Suppressor macrophage (primary cell): Measurements from ENCODE around the gene CLIC4.
"Not testable (repeated sequence)": the region's sequence is repeated elsewhere in the genome, so short reads cannot be mapped to it uniquely, and the experiment has no call there.

ENCODE experiments used
- DNase-seq, 4 experiments: peaks; one replicate each; pipeline ENCODE4 v3.0.0-alpha.2; 2020 to 2022

Gene CLIC4

GRCh38 chr1:24878775-24879742 is 133.8 kb downstream of the CLIC4 start:
- no peak for DNase-seq

- DNase-seq = no peak
Measured at GRCh38 chr1:24881034-24881433, 135.8 kb downstream of the CLIC4 start.

GRCh38 chr1:24884751-24885150 is 139.5 kb downstream of the CLIC4 start:
- DNase-seq = no peak

DNA sequence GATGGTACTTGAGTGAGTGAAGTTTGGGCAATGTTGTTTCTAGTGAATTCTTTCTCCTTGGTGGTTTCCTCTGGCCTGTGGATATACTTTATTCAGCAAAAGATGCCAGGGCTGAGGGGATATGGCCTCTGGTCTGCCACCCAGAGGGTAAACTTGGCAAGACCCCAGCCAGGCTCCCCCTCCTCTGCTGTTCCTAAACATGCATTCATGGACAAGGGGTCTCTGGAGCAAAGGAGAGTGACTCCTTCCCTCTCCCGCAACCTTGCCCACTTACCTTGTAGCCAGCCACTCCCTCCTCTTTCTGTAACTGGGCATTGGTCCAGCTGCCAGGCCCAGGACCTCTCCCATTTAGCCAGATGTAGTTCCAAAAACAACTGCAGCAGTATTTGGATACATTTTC is 141.0 kb downstream of the CLIC4 start:
- no peak for DNase-seq

GRCh38 chr1:24888061-24888970 is 143.1 kb downstream of the CLIC4 start:
- no peak for DNase-seq

- DNase-seq = no peak
Measured at GRCh38 chr1:24888971-24889676, 143.9 kb downstream of the CLIC4 start.

GRCh38 chr1:24890887-24891286 is 145.6 kb downstream of the CLIC4 start:
- DNase-seq = peak in 3 of 4 experiments; percentile 31 to 46 (median 41)

DNA sequence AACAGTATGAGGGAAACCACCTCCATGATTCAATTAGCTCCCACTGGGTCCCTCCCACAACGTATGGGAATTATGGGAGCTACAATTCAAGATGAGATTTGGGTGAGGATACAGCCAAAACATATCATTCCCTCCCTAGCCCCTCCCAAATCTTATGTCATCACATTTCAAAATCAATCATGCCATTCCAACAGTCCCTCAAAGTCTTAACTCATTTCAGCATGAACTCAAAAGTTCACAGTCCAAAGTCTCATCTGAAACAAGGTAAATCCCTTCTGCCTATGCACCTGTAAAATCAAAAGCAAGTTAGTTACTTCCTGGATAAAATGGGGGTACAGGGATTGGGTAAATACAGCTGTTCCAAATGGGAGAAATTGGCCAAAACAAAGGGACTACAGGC is 146.1 kb downstream of the CLIC4 start:
- DNase-seq = not testable (repeated sequence)

DNA sequence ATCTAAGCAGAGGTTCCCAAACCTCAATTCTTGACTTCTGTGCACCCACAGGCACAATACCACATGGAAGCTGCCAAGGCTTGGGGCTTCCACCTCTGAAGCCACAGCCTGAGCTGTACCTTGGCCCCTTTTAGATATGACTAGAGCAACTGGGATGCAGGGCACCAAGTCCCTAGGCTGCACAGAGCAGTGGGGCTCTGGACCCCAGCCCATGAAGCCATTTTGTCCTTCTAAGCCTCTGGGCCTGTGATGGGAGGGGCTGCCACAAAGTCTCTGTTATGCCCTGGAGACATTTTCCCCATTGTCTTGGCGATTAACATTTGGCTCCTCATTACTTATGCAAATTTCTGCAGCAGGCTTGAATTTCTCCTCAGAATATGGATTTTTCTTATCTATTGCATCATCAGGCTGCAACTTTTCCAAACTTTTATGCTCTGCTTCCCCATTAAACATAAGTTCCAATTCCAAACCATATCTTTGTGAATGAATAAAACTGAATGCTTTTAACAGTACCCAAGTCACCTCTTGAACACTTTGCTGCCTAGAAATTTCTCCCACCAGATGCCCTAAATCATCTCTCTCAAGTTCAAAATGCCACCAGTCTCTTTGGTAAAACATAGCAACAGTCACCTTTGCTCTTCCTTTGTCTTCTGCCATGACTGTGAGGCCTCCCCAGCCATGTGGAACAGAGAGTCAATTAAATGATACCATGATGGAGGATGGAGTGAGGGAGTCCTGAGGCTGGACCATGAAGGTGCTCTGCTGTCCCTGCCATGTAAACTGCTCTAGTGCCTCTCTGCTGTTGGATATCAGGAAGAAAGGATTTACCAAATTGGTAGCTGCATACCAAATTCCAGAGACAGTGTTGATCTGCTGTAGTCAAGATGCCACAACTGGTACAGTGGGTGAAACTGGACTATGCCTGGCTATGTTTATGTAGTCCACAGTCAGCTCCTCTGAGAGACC is 147.2 kb downstream of the CLIC4 start:
- no peak for DNase-seq

DNA sequence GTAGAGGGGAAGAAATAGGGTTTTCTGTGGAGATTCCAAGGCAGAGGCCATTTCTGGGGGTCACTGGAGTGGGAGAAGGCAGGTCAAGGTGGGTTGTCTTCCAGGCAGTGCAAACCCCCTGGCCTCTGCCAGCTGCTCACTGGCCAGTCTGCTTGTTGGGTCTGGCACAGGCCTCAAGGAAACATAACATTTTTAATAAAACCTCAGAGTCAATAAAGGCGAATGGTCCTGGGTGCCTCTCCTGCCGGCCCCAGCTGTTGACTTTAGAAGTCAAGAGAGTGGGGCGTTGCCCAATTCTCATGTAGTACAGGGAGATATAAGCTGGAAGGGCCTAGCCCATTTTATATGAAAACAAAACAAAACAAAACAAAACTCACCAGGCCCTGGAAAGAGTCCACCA is 148.2 kb downstream of the CLIC4 start:
- no peak for DNase-seq
